Measurements from ENCODE around the gene NEK6.

DNA sequence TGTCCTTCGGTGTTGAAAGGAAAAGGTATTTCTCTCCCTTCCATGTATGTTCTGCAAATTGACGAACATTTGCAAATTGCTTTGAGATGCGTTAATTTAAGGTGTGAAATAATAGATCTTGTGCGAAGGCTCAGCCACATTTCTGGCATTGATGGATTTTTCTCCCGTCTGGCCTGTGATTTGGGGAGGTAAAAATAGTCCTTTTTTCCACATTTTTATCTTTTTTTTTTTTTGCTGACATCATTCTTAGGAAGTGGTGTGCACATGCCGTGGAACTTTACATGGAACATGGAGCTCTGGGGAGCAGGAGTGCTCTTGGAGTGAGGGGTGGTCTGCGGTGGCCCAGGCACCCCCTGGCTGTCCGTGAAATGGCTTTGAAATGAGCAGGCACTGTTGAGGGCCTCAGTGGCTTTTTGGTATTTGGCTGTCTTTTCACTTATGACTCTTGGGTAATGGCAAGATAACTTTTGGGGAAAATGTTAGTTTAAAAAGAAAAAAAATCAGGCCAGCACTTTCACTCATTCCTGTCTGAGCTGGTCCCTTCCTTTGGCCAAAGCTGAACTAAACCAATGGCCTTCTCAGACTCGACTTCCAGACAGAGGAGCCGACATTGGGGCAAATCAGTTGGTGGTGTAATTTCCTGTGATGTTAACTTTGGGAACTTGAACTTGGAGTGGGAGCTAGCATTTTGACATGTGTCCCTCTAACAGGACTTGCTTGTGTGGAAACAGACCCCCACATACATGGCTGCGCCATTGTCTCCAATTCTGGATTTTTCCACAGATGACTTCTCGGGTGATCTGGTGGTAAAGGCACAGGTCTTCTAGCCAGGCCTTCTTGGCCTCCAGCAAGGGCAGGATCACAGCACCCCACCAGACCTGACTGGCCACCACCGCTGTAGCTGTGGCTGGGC lies 4.2 kb downstream of the NEK6 start:
- no peak for TF ChIP-seq RARB (CRISPR knock-in tag; IDR thresholded peaks at IDR 0.05)
- no peak for TF ChIP-seq ARNTL (CRISPR knock-in tag; IDR thresholded peaks at IDR 0.05; ENCODE audit: borderline replicate concordance, low read depth)
- TF ChIP-seq GLIS3 (CRISPR knock-in tag; IDR thresholded peaks at IDR 0.05), result no peak
- TF ChIP-seq, protein P1, sequence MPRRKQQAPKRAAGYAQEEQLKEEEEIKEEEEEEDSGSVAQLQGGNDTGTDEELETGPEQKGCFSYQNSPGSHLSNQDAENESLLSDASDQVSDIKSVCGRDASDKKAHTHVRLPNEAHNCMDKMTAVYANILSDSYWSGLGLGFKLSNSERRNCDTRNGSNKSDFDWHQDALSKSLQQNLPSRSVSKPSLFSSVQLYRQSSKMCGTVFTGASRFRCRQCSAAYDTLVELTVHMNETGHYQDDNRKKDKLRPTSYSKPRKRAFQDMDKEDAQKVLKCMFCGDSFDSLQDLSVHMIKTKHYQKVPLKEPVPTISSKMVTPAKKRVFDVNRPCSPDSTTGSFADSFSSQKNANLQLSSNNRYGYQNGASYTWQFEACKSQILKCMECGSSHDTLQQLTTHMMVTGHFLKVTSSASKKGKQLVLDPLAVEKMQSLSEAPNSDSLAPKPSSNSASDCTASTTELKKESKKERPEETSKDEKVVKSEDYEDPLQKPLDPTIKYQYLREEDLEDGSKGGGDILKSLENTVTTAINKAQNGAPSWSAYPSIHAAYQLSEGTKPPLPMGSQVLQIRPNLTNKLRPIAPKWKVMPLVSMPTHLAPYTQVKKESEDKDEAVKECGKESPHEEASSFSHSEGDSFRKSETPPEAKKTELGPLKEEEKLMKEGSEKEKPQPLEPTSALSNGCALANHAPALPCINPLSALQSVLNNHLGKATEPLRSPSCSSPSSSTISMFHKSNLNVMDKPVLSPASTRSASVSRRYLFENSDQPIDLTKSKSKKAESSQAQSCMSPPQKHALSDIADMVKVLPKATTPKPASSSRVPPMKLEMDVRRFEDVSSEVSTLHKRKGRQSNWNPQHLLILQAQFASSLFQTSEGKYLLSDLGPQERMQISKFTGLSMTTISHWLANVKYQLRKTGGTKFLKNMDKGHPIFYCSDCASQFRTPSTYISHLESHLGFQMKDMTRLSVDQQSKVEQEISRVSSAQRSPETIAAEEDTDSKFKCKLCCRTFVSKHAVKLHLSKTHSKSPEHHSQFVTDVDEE (CRISPR knock-in tag; IDR thresholded peaks at IDR 0.05), result no peak
- no peak for TF ChIP-seq TCF4 (CRISPR knock-in tag; IDR thresholded peaks at IDR 0.05; ENCODE audit: borderline replicate concordance)
- TF ChIP-seq, protein P2, sequence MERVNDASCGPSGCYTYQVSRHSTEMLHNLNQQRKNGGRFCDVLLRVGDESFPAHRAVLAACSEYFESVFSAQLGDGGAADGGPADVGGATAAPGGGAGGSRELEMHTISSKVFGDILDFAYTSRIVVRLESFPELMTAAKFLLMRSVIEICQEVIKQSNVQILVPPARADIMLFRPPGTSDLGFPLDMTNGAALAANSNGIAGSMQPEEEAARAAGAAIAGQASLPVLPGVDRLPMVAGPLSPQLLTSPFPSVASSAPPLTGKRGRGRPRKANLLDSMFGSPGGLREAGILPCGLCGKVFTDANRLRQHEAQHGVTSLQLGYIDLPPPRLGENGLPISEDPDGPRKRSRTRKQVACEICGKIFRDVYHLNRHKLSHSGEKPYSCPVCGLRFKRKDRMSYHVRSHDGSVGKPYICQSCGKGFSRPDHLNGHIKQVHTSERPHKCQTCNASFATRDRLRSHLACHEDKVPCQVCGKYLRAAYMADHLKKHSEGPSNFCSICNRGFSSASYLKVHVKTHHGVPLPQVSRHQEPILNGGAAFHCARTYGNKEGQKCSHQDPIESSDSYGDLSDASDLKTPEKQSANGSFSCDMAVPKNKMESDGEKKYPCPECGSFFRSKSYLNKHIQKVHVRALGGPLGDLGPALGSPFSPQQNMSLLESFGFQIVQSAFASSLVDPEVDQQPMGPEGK (CRISPR knock-in tag; IDR thresholded peaks at IDR 0.05; ENCODE audit: borderline replicate concordance), result no peak
- no peak for TF ChIP-seq ZNF70 (CRISPR knock-in tag; IDR thresholded peaks at IDR 0.05)
- TF ChIP-seq ISL1 (CRISPR knock-in tag; IDR thresholded peaks at IDR 0.05), result no peak
- TF ChIP-seq, protein P3, sequence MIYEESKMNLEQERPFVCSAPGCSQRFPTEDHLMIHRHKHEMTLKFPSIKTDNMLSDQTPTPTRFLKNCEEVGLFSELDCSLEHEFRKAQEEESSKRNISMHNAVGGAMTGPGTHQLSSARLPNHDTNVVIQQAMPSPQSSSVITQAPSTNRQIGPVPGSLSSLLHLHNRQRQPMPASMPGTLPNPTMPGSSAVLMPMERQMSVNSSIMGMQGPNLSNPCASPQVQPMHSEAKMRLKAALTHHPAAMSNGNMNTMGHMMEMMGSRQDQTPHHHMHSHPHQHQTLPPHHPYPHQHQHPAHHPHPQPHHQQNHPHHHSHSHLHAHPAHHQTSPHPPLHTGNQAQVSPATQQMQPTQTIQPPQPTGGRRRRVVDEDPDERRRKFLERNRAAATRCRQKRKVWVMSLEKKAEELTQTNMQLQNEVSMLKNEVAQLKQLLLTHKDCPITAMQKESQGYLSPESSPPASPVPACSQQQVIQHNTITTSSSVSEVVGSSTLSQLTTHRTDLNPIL (CRISPR knock-in tag; IDR thresholded peaks at IDR 0.05; ENCODE audit: low read depth), result no peak

Data from SK-N-SH treated with all-trans-retinoic acid at 6 μM for 48 hours (cell line).